A549 (cell line): ENCODE data around the gene PPP1R9B. TPM values are rescaled to one million over a fixed set of nuclear protein-coding genes. Genes with fewer than 3 reads are reported as not detected.

ENCODE experiments used
- ATAC-seq, 2 experiments: fragments of 200-7000 bp in 1 of 2; fragments of >200 bp in 1 of 2; cut with Nextera tagmentation in 1 of 2; cut with Tn5 transposase in 1 of 2; 3 replicates each; pipeline versions ENCODE4 v1.8.0 to v1.9.1; 2018 to 2020; ENCODE audit warnings: mild to moderate bottlenecking in 1 of 2, moderate library complexity in 1 of 2
- CTCF ChIA-PET: fragments of 300-600 bp; sonication (Branson Sonifier 250); formaldehyde crosslinking; extraction: SDS; loops from one replicate; lab custom pipeline; 2021; ENCODE audit warnings: antibody characterized with exemption, inconsistent platforms; lab: Yijun Ruan, JAX
- POLR2A ChIA-PET: fragments of 350-600 bp; formaldehyde crosslinking; extraction: SDS; loops from one replicate; lab custom pipeline; 2021; ENCODE audit warnings: antibody characterized with exemption, inconsistent platforms; lab: Yijun Ruan, JAX
- DNase-seq, 2 experiments: peaks; one replicate each; pipeline versions ENCODE4 v3.0.0 to v3.0.0-alpha.2; 2011 to 2016; ENCODE audit warnings: low read depth in 1 of 2, low spot score in 1 of 2
- FAIRE-seq: peaks from 2 replicates; lab custom pipeline; 2011; peaks lifted over from hg19 to GRCh38; lab: Jason Lieb, UNC
- H3K27ac ChIP-seq, 2 experiments: fragments of >200 bp; sonication (Bioruptor Twin); formaldehyde crosslinking; 3 replicates each; pipeline ENCODE4 v1.5.1; 2016 to 2017
- H3K4me1 ChIP-seq: fragments of >200 bp; sonication (Bioruptor Twin); formaldehyde crosslinking; 3 replicates; pipeline ENCODE4 v1.6.1; 2016
- H3K4me2 ChIP-seq: fragments of >200 bp; sonication (Bioruptor Twin); formaldehyde crosslinking; 3 replicates; pipeline ENCODE4 v1.6.1; 2016
- H3K4me3 ChIP-seq: fragments of >200 bp; sonication (Bioruptor Twin); formaldehyde crosslinking; 3 replicates; pipeline ENCODE4 v1.5.1; 2016
- H3K9me3 ChIP-seq: fragments of >200 bp; sonication (Bioruptor Twin); formaldehyde crosslinking; 3 replicates; pipeline ENCODE4 v1.6.1; 2016
- ATOH8 ChIP-seq: fragments of 250-450 bp; sonication (Bioruptor Pico); IDR thresholded peaks from 2 replicates; pipeline ENCODE4 v1.5.0; 2020; ENCODE audit warnings: low read depth, mild to moderate bottlenecking, moderate library complexity
- BCL3 ChIP-seq: fragments of >200 bp; sonication (Bioruptor Twin); formaldehyde crosslinking; IDR thresholded peaks from 3 replicates; pipeline ENCODE4 v1.6.1; 2016
- CBX2 ChIP-seq: fragments of 200-600 bp; sonication (generic); IDR thresholded peaks from 2 replicates; pipeline ENCODE4 v1.6.1; 2016; ENCODE audit warnings: low read depth, mild to moderate bottlenecking, borderline replicate concordance
- CBX8 ChIP-seq: fragments of 200-600 bp; sonication (generic); IDR thresholded peaks from 2 replicates; pipeline ENCODE4 v1.6.1; 2016
- E2F6 ChIP-seq: IDR thresholded peaks from 2 replicates; pipeline ENCODE4 v1.6.1; 2012; ENCODE audit warnings: low read depth, borderline replicate concordance
- EHF ChIP-seq: fragments of 250-450 bp; sonication (Bioruptor Pico); IDR thresholded peaks from 2 replicates; pipeline ENCODE4 v1.5.0; 2020; ENCODE audit warnings: mild to moderate bottlenecking
- ELK1 ChIP-seq: fragments of 150-350 bp; IDR thresholded peaks from 2 replicates; pipeline ENCODE4 v1.6.1; 2014; ENCODE audit warnings: low read depth, mild to moderate bottlenecking, low read length
- EP300 ChIP-seq, 2 experiments: fragments of >200 bp; sonication (Bioruptor Twin); formaldehyde crosslinking; IDR thresholded peaks; 2 replicates in 1 of 2; 3 replicates in 1 of 2; pipeline ENCODE4 v1.6.1; 2016 to 2017
- FOSL2 ChIP-seq, 2 experiments: fragments of 450-650 bp in 1 of 2; fragments of >200 bp in 1 of 2; sonication (Bioruptor Twin) in 1 of 2; formaldehyde crosslinking; IDR thresholded peaks; 2 replicates each; pipeline versions ENCODE4 v1.5.0 to v1.6.1; 2016 to 2020; ENCODE audit warnings: mild to moderate bottlenecking in 1 of 2, moderate library complexity in 1 of 2
- FOXS1 ChIP-seq: fragments of 250-450 bp; sonication (Bioruptor Pico); IDR thresholded peaks from 2 replicates; pipeline ENCODE4 v1.5.0; 2020; ENCODE audit warnings: mild to moderate bottlenecking, moderate library complexity
- HOXB13 ChIP-seq: fragments of 250-450 bp; sonication (Bioruptor Pico); IDR thresholded peaks from 2 replicates; pipeline ENCODE4 v1.5.0; 2020; ENCODE audit warnings: low read depth, mild to moderate bottlenecking, moderate library complexity
- HOXB5 ChIP-seq: fragments of 250-450 bp; sonication (Bioruptor Pico); IDR thresholded peaks from 2 replicates; pipeline ENCODE4 v1.5.0; 2020; ENCODE audit warnings: mild to moderate bottlenecking, moderate library complexity
- JUN ChIP-seq, 2 experiments: fragments of >200 bp; sonication (Bioruptor Twin); formaldehyde crosslinking; IDR thresholded peaks; 2 replicates in 1 of 2; 3 replicates in 1 of 2; pipeline ENCODE4 v1.6.1; 2016 to 2017
- KDM1A ChIP-seq: fragments of 200-600 bp; sonication (generic); IDR thresholded peaks from 2 replicates; pipeline ENCODE4 v1.6.1; 2016; ENCODE audit warnings: low read depth, mild to moderate bottlenecking
- MYC ChIP-seq: IDR thresholded peaks from 2 replicates; pipeline ENCODE4 v1.6.1; 2012; ENCODE audit warnings: mild to moderate bottlenecking, inconsistent platforms, low read length, improper control_type of control experiment, borderline replicate concordance
- NPAS2 ChIP-seq: fragments of 250-450 bp; sonication (Bioruptor Pico); IDR thresholded peaks from 2 replicates; pipeline ENCODE4 v1.8.0; 2022; ENCODE audit warnings: mild to moderate bottlenecking, moderate library complexity, borderline replicate concordance
- PHF8 ChIP-seq: fragments of 200-600 bp; sonication (generic); IDR thresholded peaks from 2 replicates; pipeline ENCODE4 v1.6.1; 2016; ENCODE audit warnings: low read depth, mild to moderate bottlenecking, antibody characterized with exemption, moderate library complexity, borderline replicate concordance
- POLR2A ChIP-seq: IDR thresholded peaks from 2 replicates; pipeline ENCODE4 v1.6.1; 2012; ENCODE audit warnings: mild to moderate bottlenecking, low read length
- POLR2AphosphoS2 ChIP-seq: conservative IDR thresholded peaks from 2 replicates; pipeline ENCODE4 v1.6.1; 2012; ENCODE audit warnings: low read length, improper control_type of control experiment, inconsistent platforms
- ZFP36 ChIP-seq: fragments of 450-650 bp; IDR thresholded peaks from 2 replicates; pipeline ENCODE4 v1.6.1; 2014; ENCODE audit warnings: borderline replicate concordance; ENCODE audit not compliant: partially characterized antibody
- ZSCAN20 ChIP-seq: fragments of 250-450 bp; sonication (Bioruptor Pico); IDR thresholded peaks from 2 replicates; pipeline ENCODE4 v1.8.0; 2022; ENCODE audit warnings: mild to moderate bottlenecking, moderate library complexity
- WGBS: methylation state at CpG from one replicate; pipeline ENCODE4 v1.1.6; 2017; ENCODE audit errors: missing lambda C conversion rate; 5-methylcytosine and 5-hydroxymethylcytosine counted together
- polyA plus RNA-seq, 4 experiments: library from polyadenylated mRNA; depleted of rRNA in 3 of 4; stranded (reverse); fragments of >200 nt; fragmentation: RNase III in 1 of 4; extraction: RNeasy Plus Mini Kit Qiagen cat#74134 plus additional on column Dnase treatment in 1 of 4; gene quantifications; 2 replicates in 3 of 4; 3 replicates in 1 of 4; pipeline ENCODE4 v1.2.3, GENCODE V29; 2011 to 2017
- TF ChIP-seq, protein P1 (sequence below): fragments of 450-650 bp; IDR thresholded peaks from 2 replicates; pipeline ENCODE4 v1.6.1; 2014; ENCODE audit warnings: antibody characterized with exemption
- TF ChIP-seq, protein P2 (sequence below): IDR thresholded peaks from 2 replicates; pipeline ENCODE4 v1.6.1; 2012

PPP1R9B gene
- polyA plus RNA-seq, 2 of the 4 experiments (the other 2 are of a cell fraction) = 22.0 to 40.6 TPM

DNA sequence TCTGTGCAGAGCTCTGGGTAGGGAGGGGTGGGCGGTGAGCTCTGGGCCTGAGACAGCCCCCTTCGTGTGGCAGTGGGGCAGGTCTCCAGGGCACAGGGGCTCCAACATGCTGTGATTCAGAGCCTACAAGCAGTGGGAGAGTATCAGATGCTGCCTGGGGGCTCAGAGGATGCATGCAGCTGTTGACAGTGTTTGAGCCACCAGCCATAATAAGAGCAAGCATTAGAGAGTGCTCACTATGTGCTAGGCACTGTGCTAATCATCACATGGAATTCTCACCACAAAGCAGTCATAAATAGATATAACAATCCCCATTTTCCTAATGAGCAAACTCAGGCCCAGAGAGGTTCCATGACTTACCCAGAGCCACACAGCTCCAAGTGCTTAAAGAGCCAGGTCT is 47.2 kb downstream of the PPP1R9B start:
- Histone ChIP-seq H3K4me1 (peaks cover 37% of the 10 kb centered on the region), H3K9me3 (no peaks in the 10 kb centered on the region), H3K4me2 (no peak overlapping the region), H3K4me3 (no peak overlapping the region), H3K27ac (no peak overlapping the region)
- FAIRE-seq (no peak), ATAC-seq (no peak), DNase-seq (no peak)
- POLR2A ChIA-PET = no interaction called here
- TF ChIP-seq HOXB13 (CRISPR knock-in tag) = no peak
- TF ChIP-seq ZFP36 = peak; percentile 27
- CTCF ChIA-PET = interaction anchor here (1.1 to 60.2 kb wide), 5 partner anchors 2 to 76 kb away, joined by 3 to 1356 read pairs (median 26); partner anchors contain the start of genes PDK2, PPP1R9B and SAMD14
- 64% methylated on average over 2 of the region's 2 CpGs for WGBS

GRCh38 chr17:50102164-50102991 is 48.1 kb downstream of the PPP1R9B start:
- no peak for FAIRE-seq

GRCh38 chr17:50101346-50102163 is 48.9 kb downstream of the PPP1R9B start:
- FAIRE-seq (no peak), DNase-seq (no peak), ATAC-seq (peak; percentile 27 to 63)
- ChIA-PET CTCF (interaction anchor here (1.2 to 60.2 kb wide), 7 partner anchors 3 to 196 kb away, joined by 5 to 1356 read pairs (median 26); partner anchors contain the start of genes ITGA3, PDK2, PPP1R9B and SAMD14), POLR2A (no interaction called here)
- peaks cover 29% of the 10 kb centered on the region for H3K4me1 ChIP-seq
- H3K9me3 ChIP-seq = no peaks in the 10 kb centered on the region
- 77% methylated on average over 15 of the region's 17 CpGs for WGBS
- H3K4me2 ChIP-seq = peak overlapping the region; percentile 33
- H3K4me3 ChIP-seq = no peak overlapping the region
- H3K27ac ChIP-seq = peak overlapping the region in 1 of 2 experiments; percentile 68; a peak in 3 of 6 replicates
- TF ChIP-seq POLR2A (no peak), BCL3 (no peak), JUN (IDR thresholded peaks at IDR 0.05) (no peak), HOXB13 (CRISPR knock-in tag) (no peak), HOXB5 (CRISPR knock-in tag) (no peak), ZSCAN20 (no peak), NPAS2 (CRISPR knock-in tag) (no peak), CBX2 (no peak), MYC (no peak), ELK1 (no peak), ATOH8 (CRISPR knock-in tag) (no peak), PHF8 (no peak), EHF (CRISPR knock-in tag) (no peak), EP300 (IDR thresholded peaks at IDR 0.05) (no peak), CBX8 (no peak), FOXS1 (no peak), FOSL2 (IDR thresholded peaks at IDR 0.05) (no peak), FOSL2 (CRISPR knock-in tag; IDR thresholded peaks at IDR 0.05) (no peak)

More at GRCh38 chr17:50102164-50102991, 48.1 kb downstream of the PPP1R9B start:
- 74% methylated on average over 14 of the region's 15 CpGs for WGBS
- Histone ChIP-seq H3K4me1 (peaks cover 29% of the 10 kb centered on the region), H3K4me2 (peak overlapping the region; percentile 33), H3K4me3 (no peak overlapping the region), H3K27ac (peak overlapping the region in 1 of 2 experiments; percentile 68; a peak in 3 of 6 replicates), H3K9me3 (no peaks in the 10 kb centered on the region)
- TF ChIP-seq E2F6 (no peak), POLR2AphosphoS2 (no peak), KDM1A (0 out of 2 replicates have a peak, but pooled peaks have one; percentile 17), CBX8 (no peak)
- TF ChIP-seq, protein P1, sequence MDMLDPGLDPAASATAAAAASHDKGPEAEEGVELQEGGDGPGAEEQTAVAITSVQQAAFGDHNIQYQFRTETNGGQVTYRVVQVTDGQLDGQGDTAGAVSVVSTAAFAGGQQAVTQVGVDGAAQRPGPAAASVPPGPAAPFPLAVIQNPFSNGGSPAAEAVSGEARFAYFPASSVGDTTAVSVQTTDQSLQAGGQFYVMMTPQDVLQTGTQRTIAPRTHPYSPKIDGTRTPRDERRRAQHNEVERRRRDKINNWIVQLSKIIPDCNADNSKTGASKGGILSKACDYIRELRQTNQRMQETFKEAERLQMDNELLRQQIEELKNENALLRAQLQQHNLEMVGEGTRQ = peak; percentile 56
- TF ChIP-seq, protein P2, sequence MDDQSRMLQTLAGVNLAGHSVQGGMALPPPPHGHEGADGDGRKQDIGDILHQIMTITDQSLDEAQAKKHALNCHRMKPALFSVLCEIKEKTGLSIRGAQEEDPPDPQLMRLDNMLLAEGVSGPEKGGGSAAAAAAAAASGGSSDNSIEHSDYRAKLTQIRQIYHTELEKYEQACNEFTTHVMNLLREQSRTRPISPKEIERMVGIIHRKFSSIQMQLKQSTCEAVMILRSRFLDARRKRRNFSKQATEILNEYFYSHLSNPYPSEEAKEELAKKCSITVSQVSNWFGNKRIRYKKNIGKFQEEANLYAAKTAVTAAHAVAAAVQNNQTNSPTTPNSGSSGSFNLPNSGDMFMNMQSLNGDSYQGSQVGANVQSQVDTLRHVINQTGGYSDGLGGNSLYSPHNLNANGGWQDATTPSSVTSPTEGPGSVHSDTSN = no peak
- peak; percentile 11 to 37; a peak in 4 of 6 replicates for ATAC-seq
- no peak for DNase-seq
- ChIA-PET POLR2A (no interaction called here), CTCF (interaction anchor here (1.1 to 60.2 kb wide), 6 partner anchors 3 to 105 kb away, joined by 3 to 1356 read pairs (median 18); partner anchors contain the start of genes PDK2, PPP1R9B and SAMD14)
